H9 (cell line): ENCODE data around the gene FGFR3. TPM values are rescaled to one million over a fixed set of nuclear protein-coding genes. Genes with fewer than 3 reads are reported as not detected.

ENCODE experiments used
- DNase-seq: peaks from one replicate; pipeline ENCODE4 v3.0.0-alpha.2; 2017
- H2AFZ ChIP-seq: one replicate; pipeline ENCODE4 v1.6.1; 2013; ENCODE audit warnings: mild to moderate bottlenecking, low read length, control low read depth, moderate library complexity
- H2AK5ac ChIP-seq: 2 replicates; pipeline ENCODE4 v1.6.1; 2013; ENCODE audit warnings: low read length, control low read depth, mixed read lengths; ENCODE audit not compliant: insufficient read length
- H2BK120ac ChIP-seq: one replicate; pipeline ENCODE4 v1.6.1; 2013; ENCODE audit warnings: low read depth, mild to moderate bottlenecking, low read length, control low read depth, inconsistent platforms; ENCODE audit not compliant: poor library complexity, severe bottlenecking
- H2BK12ac ChIP-seq: 2 replicates; pipeline ENCODE4 v1.6.1; 2013; ENCODE audit warnings: low read length, control low read depth, mixed read lengths, low read depth; ENCODE audit not compliant: insufficient read length
- H2BK15ac ChIP-seq: 2 replicates; pipeline ENCODE4 v1.6.1; 2013; ENCODE audit warnings: low read depth, low read length, control low read depth
- H2BK20ac ChIP-seq: one replicate; pipeline ENCODE4 v1.6.1; 2013; ENCODE audit warnings: low read depth, mild to moderate bottlenecking, low read length, control low read depth, inconsistent platforms; ENCODE audit not compliant: poor library complexity, severe bottlenecking
- H2BK5ac ChIP-seq: 2 replicates; pipeline ENCODE4 v1.6.1; 2013; ENCODE audit warnings: low read length, control low read depth, mixed read lengths; ENCODE audit not compliant: insufficient read length
- H3K14ac ChIP-seq: 2 replicates; pipeline ENCODE4 v1.6.1; 2013; ENCODE audit warnings: low read length, control low read depth; ENCODE audit not compliant: insufficient read depth
- H3K18ac ChIP-seq: 2 replicates; pipeline ENCODE4 v1.6.1; 2013; ENCODE audit warnings: low read depth, mild to moderate bottlenecking, mixed read lengths, low read length, control low read depth; ENCODE audit not compliant: insufficient read length
- H3K23ac ChIP-seq: 2 replicates; pipeline ENCODE4 v1.6.1; 2013; ENCODE audit warnings: low read length, control low read depth, mixed read lengths, low read depth; ENCODE audit not compliant: insufficient read length
- H3K23me2 ChIP-seq: 2 replicates; pipeline ENCODE4 v1.6.1; 2013; ENCODE audit warnings: low read depth, mild to moderate bottlenecking, mixed read lengths, low read length, control low read depth; ENCODE audit not compliant: insufficient read length, poor library complexity, severe bottlenecking
- H3K27ac ChIP-seq: 2 replicates; pipeline ENCODE4 v1.5.1; 2013; ENCODE audit warnings: low read length, control low read depth, mixed read lengths, low read depth; ENCODE audit not compliant: insufficient read length
- H3K27me3 ChIP-seq: 2 replicates; pipeline ENCODE4 v1.6.1; 2013; ENCODE audit warnings: low read length, control low read depth, inconsistent platforms; ENCODE audit not compliant: insufficient read depth
- H3K4ac ChIP-seq: 2 replicates; pipeline ENCODE4 v1.6.1; 2013; ENCODE audit warnings: low read depth, mild to moderate bottlenecking, control low read depth, inconsistent platforms, low read length, moderate library complexity
- H3K4me1 ChIP-seq: 2 replicates; pipeline ENCODE4 v1.6.1; 2013; ENCODE audit warnings: low read length, control low read depth, inconsistent platforms; ENCODE audit not compliant: insufficient read depth
- H3K4me2 ChIP-seq: 2 replicates; pipeline ENCODE4 v1.6.1; 2013; ENCODE audit warnings: low read length, control low read depth, mixed read lengths; ENCODE audit not compliant: insufficient read length, insufficient read depth
- H3K56ac ChIP-seq: 2 replicates; pipeline ENCODE4 v1.6.1; 2013; ENCODE audit warnings: low read depth, mild to moderate bottlenecking, mixed read lengths, low read length, control low read depth; ENCODE audit not compliant: insufficient read length
- H3K79me1 ChIP-seq: 2 replicates; pipeline ENCODE4 v1.6.1; 2013; ENCODE audit warnings: low read depth, mild to moderate bottlenecking, moderate library complexity, low read length, control low read depth, inconsistent platforms; ENCODE audit not compliant: insufficient read depth, poor library complexity, severe bottlenecking
- H3K79me2 ChIP-seq: 2 replicates; pipeline ENCODE4 v1.6.1; 2013; ENCODE audit warnings: low read length, control low read depth, inconsistent platforms; ENCODE audit not compliant: insufficient read depth
- H3K9ac ChIP-seq: 2 replicates; pipeline ENCODE4 v1.6.1; 2013; ENCODE audit warnings: low read length, control low read depth, mixed read lengths; ENCODE audit not compliant: insufficient read length; ENCODE audit errors: extremely low read depth
- H3K9me3 ChIP-seq: one replicate; pipeline ENCODE4 v1.6.1; 2013; ENCODE audit warnings: low read depth, low read length, inconsistent platforms; ENCODE audit not compliant: control insufficient read depth
- H3T11ph ChIP-seq: one replicate; pipeline ENCODE4 v1.6.1; 2013; ENCODE audit warnings: mild to moderate bottlenecking, low read length, control low read depth, inconsistent platforms
- H4K20me1 ChIP-seq: one replicate; pipeline ENCODE4 v1.6.1; 2013; ENCODE audit not compliant: control insufficient read depth, insufficient read length, insufficient read depth
- H4K5ac ChIP-seq: 2 replicates; pipeline ENCODE4 v1.6.1; 2013; ENCODE audit warnings: low read depth, mild to moderate bottlenecking, mixed read lengths, low read length, control low read depth; ENCODE audit not compliant: insufficient read length
- H4K8ac ChIP-seq: replicated peaks from 2 replicates; pipeline ENCODE4 v1.6.1; 2013; ENCODE audit warnings: low read length, control low read depth, mixed read lengths, low read depth; ENCODE audit not compliant: insufficient read length
- H4K91ac ChIP-seq: 2 replicates; pipeline ENCODE4 v1.6.1; 2013; ENCODE audit warnings: low read depth, mild to moderate bottlenecking, moderate library complexity, mixed read lengths, low read length, control low read depth; ENCODE audit not compliant: insufficient read length
- H3K27ac Mint-ChIP-seq, 3 experiments: 2 replicates in 2 of 3; 3 replicates in 1 of 3; pipeline ENCODE4 v1.8.0; 2020 to 2021; ENCODE audit warnings: mixed read lengths in 3 of 3, mild to moderate bottlenecking in 1 of 3, moderate library complexity in 1 of 3
- H3K27me3 Mint-ChIP-seq: 2 replicates; pipeline ENCODE4 v1.8.0; 2021; ENCODE audit warnings: low read depth, mild to moderate bottlenecking, moderate library complexity, mixed read lengths
- H3K36me3 Mint-ChIP-seq, 3 experiments: 2 replicates in 2 of 3; 3 replicates in 1 of 3; pipeline ENCODE4 v1.8.0; 2020 to 2021; ENCODE audit warnings: low read depth in 3 of 3, mixed read lengths in 3 of 3; ENCODE audit not compliant: insufficient read depth in 1 of 3
- H3K4me1 Mint-ChIP-seq, 2 experiments: 2 replicates each; pipeline ENCODE4 v1.8.0; 2020; ENCODE audit warnings: mixed read lengths in 2 of 2
- H3K4me3 Mint-ChIP-seq, 2 experiments: 2 replicates in 1 of 2; 3 replicates in 1 of 2; pipeline ENCODE4 v1.8.0; 2020 to 2021; ENCODE audit warnings: mild to moderate bottlenecking in 2 of 2, mixed read lengths in 2 of 2, moderate library complexity in 1 of 2
- H3K9me3 Mint-ChIP-seq, 2 experiments: 2 replicates in 1 of 2; 3 replicates in 1 of 2; pipeline ENCODE4 v1.8.0; 2020; ENCODE audit warnings: mild to moderate bottlenecking in 2 of 2, mixed read lengths in 2 of 2, moderate library complexity in 1 of 2
- WGBS: extraction: QIAGEN DNeasy Blood & Tissue Kit; methylation state at CpG from one replicate; pipeline ENCODE4 v1.1.7; 2013; ENCODE audit warnings: missing lambda C conversion rate, low lambda C conversion rate, mixed read lengths; ENCODE audit not compliant: insufficient read length; ENCODE audit errors: extremely low coverage; 5-methylcytosine and 5-hydroxymethylcytosine counted together
- total RNA-seq: library from RNA; stranded (reverse); gene quantifications from 2 replicates; pipeline ENCODE4 v1.2.1, GENCODE V29; 2021
- TF ChIP-seq, protein P1 (sequence below): fragments of 200-600 bp; sonication (generic); conservative IDR thresholded peaks from 3 replicates; pipeline ENCODE4 v1.8.0; 2021; ENCODE audit warnings: antibody characterized with exemption, mild to moderate bottlenecking

FGFR3 gene
- total RNA-seq, 1 experiment from 2014 or later: 75.7 TPM

- Histone ChIP-seq H3K79me1 (no peaks in the 10 kb centered on the region), H3K4me2 (no peak overlapping the region), H2BK12ac (no peak overlapping the region), H3K4me1 (no peaks in the 10 kb centered on the region), H2AFZ (no peak overlapping the region), H3K23ac (no peak overlapping the region), H3K4ac (no peak overlapping the region), H3K79me2 (peaks cover 2% of the 10 kb centered on the region; the same call in 1 of the 2 replicates), H3K9ac (no peak overlapping the region), H3K14ac (no peak overlapping the region), H4K5ac (no peak overlapping the region), H4K91ac (no peak overlapping the region), H2BK15ac (no peak overlapping the region), H4K8ac (no peak overlapping the region), H3K23me2 (peaks cover 9% of the 10 kb centered on the region), H3K27me3 (peaks cover 1% of the 10 kb centered on the region; the same call in 1 of the 2 replicates), H3K9me3 (no peaks in the 10 kb centered on the region), H3K56ac (no peak overlapping the region), H2AK5ac (no peak overlapping the region), H2BK5ac (no peak overlapping the region), H3K18ac (no peak overlapping the region), H3T11ph (no peak overlapping the region), H3K27ac (no peak overlapping the region), H4K20me1 (no peaks in the 10 kb centered on the region), H2BK120ac (no peak overlapping the region), H2BK20ac (no peak overlapping the region)
- Mint-ChIP-seq H3K27me3 (peaks cover 16% of the 10 kb centered on the region), H3K27ac (peak overlapping the region in 1 of 3 experiments; percentile 68; a peak in 2 of 7 replicates), H3K4me1 (peaks cover 12 to 19% of the 10 kb centered on the region in 2 experiments), H3K4me3 (no peak overlapping the region), H3K36me3 (peaks cover 8 to 16% (median 9%) of the 10 kb centered on the region in 3 experiments), H3K9me3 (no peaks in the 10 kb centered on the region)
- no peak for DNase-seq
- TF ChIP-seq, protein P1, sequence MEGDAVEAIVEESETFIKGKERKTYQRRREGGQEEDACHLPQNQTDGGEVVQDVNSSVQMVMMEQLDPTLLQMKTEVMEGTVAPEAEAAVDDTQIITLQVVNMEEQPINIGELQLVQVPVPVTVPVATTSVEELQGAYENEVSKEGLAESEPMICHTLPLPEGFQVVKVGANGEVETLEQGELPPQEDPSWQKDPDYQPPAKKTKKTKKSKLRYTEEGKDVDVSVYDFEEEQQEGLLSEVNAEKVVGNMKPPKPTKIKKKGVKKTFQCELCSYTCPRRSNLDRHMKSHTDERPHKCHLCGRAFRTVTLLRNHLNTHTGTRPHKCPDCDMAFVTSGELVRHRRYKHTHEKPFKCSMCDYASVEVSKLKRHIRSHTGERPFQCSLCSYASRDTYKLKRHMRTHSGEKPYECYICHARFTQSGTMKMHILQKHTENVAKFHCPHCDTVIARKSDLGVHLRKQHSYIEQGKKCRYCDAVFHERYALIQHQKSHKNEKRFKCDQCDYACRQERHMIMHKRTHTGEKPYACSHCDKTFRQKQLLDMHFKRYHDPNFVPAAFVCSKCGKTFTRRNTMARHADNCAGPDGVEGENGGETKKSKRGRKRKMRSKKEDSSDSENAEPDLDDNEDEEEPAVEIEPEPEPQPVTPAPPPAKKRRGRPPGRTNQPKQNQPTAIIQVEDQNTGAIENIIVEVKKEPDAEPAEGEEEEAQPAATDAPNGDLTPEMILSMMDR: no peak
- no CpG with 5 or more reads among the region's 16 CpGs for WGBS
These were observed 58.7 kb downstream of the FGFR3 start for GRCh38 chr4:1851575-1852410.
